Endothelial cell of umbilical vein (primary cell): ENCODE results near the gene LDHAL6B.

Experiments used
- CTCF ChIP-seq, 2 donors: IDR thresholded peaks; 1 replicate in 1 of 2; 2 replicates in 1 of 2; pipeline ENCODE4 v1.5.1; 2011; ENCODE audit warnings: low read length in 2 of 2, mild to moderate bottlenecking in 2 of 2, moderate library complexity in 2 of 2, control low read depth in 1 of 2, inconsistent platforms in 1 of 2, low read depth in 1 of 2; ENCODE audit not compliant: insufficient read depth in 1 of 2; ENCODE audit errors: extremely low read depth in 1 of 2
- EZH2 ChIP-seq: IDR thresholded peaks from 2 replicates; pipeline ENCODE4 v1.6.1; 2012; ENCODE audit warnings: borderline replicate concordance, low read depth, mild to moderate bottlenecking, moderate library complexity, low read length, inconsistent platforms; ENCODE audit not compliant: severe bottlenecking
- JUN ChIP-seq: IDR thresholded peaks from 2 replicates; pipeline ENCODE4 v1.6.1; 2011; ENCODE audit warnings: borderline replicate concordance, low read depth; ENCODE audit not compliant: insufficient read length, insufficient read depth
- MAX ChIP-seq: IDR thresholded peaks from 2 replicates; pipeline ENCODE4 v1.6.1; 2011; ENCODE audit not compliant: insufficient read depth, insufficient read length
- MYC ChIP-seq: IDR thresholded peaks from one replicate; pipeline ENCODE4 v1.6.1; 2011; ENCODE audit warnings: mild to moderate bottlenecking, low read depth, low read length
- POLR2A ChIP-seq: IDR thresholded peaks from 2 replicates; pipeline ENCODE4 v1.6.1; 2012; ENCODE audit warnings: low read depth, mild to moderate bottlenecking, control low read depth, low read length
- POLR2AphosphoS5 ChIP-seq: IDR thresholded peaks from 2 replicates; pipeline ENCODE4 v1.6.1; 2012; ENCODE audit warnings: low read depth, mild to moderate bottlenecking, control low read depth, low read length, moderate library complexity; ENCODE audit not compliant: insufficient read depth

- no peak for TF ChIP-seq EZH2
- no peak for TF ChIP-seq CTCF (IDR thresholded peaks at IDR 0.05; ENCODE audit: extremely low read depth in 1 of 2, insufficient read depth in 1 of 2, low read depth in 1 of 2, low read length in 2 of 2)
- TF ChIP-seq MYC: no peak
- no peak for TF ChIP-seq POLR2A
- TF ChIP-seq MAX: no peak
- TF ChIP-seq POLR2AphosphoS5: no peak
- no peak for TF ChIP-seq JUN
Observed at GRCh38 chr15:59179717-59180116, 26.9 kb upstream of the LDHAL6B start.
